HepG2 (cell line): Measurements from ENCODE around the gene AMN. TPM values are rescaled to one million over a fixed set of nuclear protein-coding genes. Genes with fewer than 3 reads are reported as not detected.

Experiments
- ATAC-seq: fragments of 200-7000 bp; cut with Tn5 transposase; 3 replicates; pipeline ENCODE4 v1.9.1; 2020; ENCODE audit warnings: mild to moderate bottlenecking, moderate library complexity
- BruUV-seq: library from RNA; stranded (reverse); fragments of 400-500 nt; replicated peaks from 2 replicates; lab custom pipeline; 2021; lab: Mats Ljungman, UMichigan
- CTCF ChIA-PET: fragments of 300-600 bp; formaldehyde crosslinking; extraction: SDS; loops from one replicate; lab custom pipeline; 2021; ENCODE audit warnings: low total read pairs, inconsistent platforms, low intra/inter-chr PET ratio; lab: Yijun Ruan, JAX
- POLR2A ChIA-PET: fragments of 350-600 bp; sonication (Branson Sonifier 250); formaldehyde crosslinking; loops from one replicate; lab custom pipeline; 2020; ENCODE audit warnings: antibody characterized with exemption, inconsistent platforms; lab: Yijun Ruan, JAX
- DNase-seq: peaks from one replicate; pipeline ENCODE4 v3.0.0-alpha.2; 2015; ENCODE audit warnings: low spot score
- FAIRE-seq: peaks from 3 replicates; lab custom pipeline; 2011; peaks lifted over from hg19 to GRCh38; lab: Jason Lieb, UNC
- H2AFZ ChIP-seq: one replicate; pipeline ENCODE4 v1.6.1; 2011; ENCODE audit warnings: low read length, inconsistent platforms
- H3K27ac ChIP-seq: fragments of 300-600 bp; 3 replicates; pipeline ENCODE4 v1.8.0; 2011; ENCODE audit warnings: mixed run types, mild to moderate bottlenecking, mixed read lengths, low read length, inconsistent platforms; ENCODE audit not compliant: insufficient read depth; ENCODE audit errors: extremely low read length
- H3K27me3 ChIP-seq, 2 experiments: fragments of 200-600 bp in 1 of 2; 2 replicates in 1 of 2; 3 replicates in 1 of 2; pipeline versions ENCODE4 v1.6.0 to v1.8.0; 2011; ENCODE audit warnings: low read length in 2 of 2, mild to moderate bottlenecking in 2 of 2, moderate library complexity in 2 of 2, inconsistent platforms in 1 of 2; ENCODE audit not compliant: insufficient read depth in 2 of 2, control insufficient read depth in 1 of 2
- H3K36me3 ChIP-seq, 2 experiments: fragments of 200-600 bp in 1 of 2; replicated peaks in 1 of 2; 2 replicates in 1 of 2; 3 replicates in 1 of 2; pipeline versions ENCODE4 v1.5.1 to v1.8.0; 2011; ENCODE audit warnings: low read length in 2 of 2, inconsistent platforms in 1 of 2; ENCODE audit not compliant: insufficient read depth in 2 of 2, control insufficient read depth in 1 of 2
- H3K4me1 ChIP-seq: 2 replicates; pipeline ENCODE4 v1.5.1; 2012; ENCODE audit warnings: low read length, inconsistent platforms; ENCODE audit not compliant: insufficient read depth
- H3K4me2 ChIP-seq: 2 replicates; pipeline ENCODE4 v1.6.0; 2011; ENCODE audit warnings: low read depth, low read length, inconsistent platforms
- H3K4me3 ChIP-seq, 3 experiments: fragments of 200-600 bp in 1 of 3; sonication (generic), shearing (Covaris generic) in 1 of 3; replicated peaks in 1 of 3; 2 replicates each; pipeline ENCODE4 v1.5.1; 2011 to 2016; ENCODE audit warnings: low read length in 3 of 3, inconsistent platforms in 2 of 3, low read depth in 2 of 3, mild to moderate bottlenecking in 2 of 3, control low read depth in 1 of 3, mixed read lengths in 1 of 3; ENCODE audit not compliant: insufficient read depth in 1 of 3
- H3K79me2 ChIP-seq: one replicate; pipeline ENCODE4 v1.6.1; 2011; ENCODE audit warnings: low read length, inconsistent platforms; ENCODE audit not compliant: insufficient read depth
- H3K9ac ChIP-seq: 2 replicates; pipeline ENCODE4 v1.6.0; 2011; ENCODE audit warnings: mild to moderate bottlenecking, low read depth, low read length, inconsistent platforms; ENCODE audit not compliant: insufficient read depth
- H3K9me3 ChIP-seq: 2 replicates; pipeline ENCODE4 v1.5.1; 2012; ENCODE audit warnings: mild to moderate bottlenecking, low read length
- H4K20me1 ChIP-seq: 2 replicates; pipeline ENCODE4 v1.6.0; 2011; ENCODE audit warnings: inconsistent platforms, mild to moderate bottlenecking, low read length, moderate library complexity; ENCODE audit not compliant: insufficient read depth
- MXD1 ChIP-seq: sonication (generic); formaldehyde crosslinking; IDR thresholded peaks from 2 replicates; pipeline ENCODE4 v1.4.0; 2020; ENCODE audit warnings: mild to moderate bottlenecking, missing genetic modification reagents
- PLSCR1 ChIP-seq: sonication (generic); formaldehyde crosslinking; IDR thresholded peaks from 2 replicates; pipeline ENCODE4 v1.5.0; 2020; ENCODE audit warnings: missing genetic modification reagents, mild to moderate bottlenecking, borderline replicate concordance
- THYN1 ChIP-seq: sonication (generic); formaldehyde crosslinking; IDR thresholded peaks from 2 replicates; pipeline ENCODE4 v1.8.1; 2023; ENCODE audit warnings: low read depth, mild to moderate bottlenecking, moderate library complexity, missing genetic modification reagents, borderline replicate concordance
- ZNF619 ChIP-seq: sonication (generic); formaldehyde crosslinking; IDR thresholded peaks from 2 replicates; pipeline ENCODE4 v1.4.0; 2020; ENCODE audit warnings: mild to moderate bottlenecking, missing genetic modification reagents
- ZZZ3 ChIP-seq: sonication (generic); formaldehyde crosslinking; IDR thresholded peaks from 2 replicates; pipeline ENCODE4 v1.4.0; 2020; ENCODE audit warnings: missing genetic modification reagents, mild to moderate bottlenecking, borderline replicate concordance
- WGBS: methylation state at CpG from one replicate; pipeline ENCODE4 v1.1.6; 2017; ENCODE audit warnings: low lambda C conversion rate; 5-methylcytosine and 5-hydroxymethylcytosine counted together
- in situ Hi-C: cut with HindIII; loops from 2 replicates; pipeline ENCODE4 v1.10.0; 2017; ENCODE audit warnings: low pct_unique_long_range_greater_than_20kb; ENCODE audit not compliant: extremely low pct_ligation_motif_present
- intact Hi-C: fragments of 100-400 bp; cut with micrococcal nuclease; formaldehyde crosslinking; loops from one replicate; pipeline ENCODE4 v1.10.0; 2022; ENCODE audit not compliant: unreplicated experiment
- polyA plus RNA-seq, 8 experiments: library from polyadenylated mRNA; depleted of rRNA in 3 of 8; stranded (reverse) in 7 of 8; unstranded in 1 of 8; fragments of >200 nt; fragmentation: Illumina TruSeq in 4 of 8; extraction: Trizol in 4 of 8; gene quantifications; 2 replicates each; pipeline versions ENCODE4 v1.2.1 to v1.2.3, GENCODE V29; 2011 to 2016; ENCODE audit warnings: low read depth in 4 of 8, missing spikeins in 1 of 8, mixed read lengths in 1 of 8; ENCODE audit not compliant: insufficient read depth in 1 of 8
- total RNA-seq, 5 experiments: library from RNA; depleted of rRNA; stranded (reverse); fragments of >200 nt; fragmentation: Illumina TruSeq; extraction: Trizol; gene quantifications; 2 replicates each; pipeline ENCODE4 v1.2.3, GENCODE V29; 2016; ENCODE audit warnings: low read depth in 1 of 5

AMN gene
- total and polyA plus RNA-seq, 2 of the 13 experiments (the other 11 are each of a cell fraction or from before 2014, with no cell fraction given) = 9.8 to 33.1 TPM

- intact Hi-C loops (no loop called here), in situ Hi-C loops (no loop called here)
- ChIA-PET POLR2A (interaction anchor here (0.7 kb wide), 1 partner anchor 252 kb away, joined by 3 read pairs; no protein-coding TSS in a partner anchor), CTCF (no interaction called here)
- no peak overlapping the region for H3K4me2 ChIP-seq
- TF ChIP-seq MXD1 = no peak
- TF ChIP-seq ZNF619 (CRISPR knock-in tag) = no peak
- TF ChIP-seq THYN1 = no peak
- no peak for TF ChIP-seq PLSCR1 (CRISPR knock-in tag)
- TF ChIP-seq ZZZ3 (CRISPR knock-in tag) = no peak
- no peaks in the 10 kb centered on the region for H3K9me3 ChIP-seq
- H3K79me2 ChIP-seq = no peaks in the 10 kb centered on the region
- H3K27me3 ChIP-seq = no peaks in the 10 kb centered on the region
- no peak for ATAC-seq
- H3K9ac ChIP-seq = no peak overlapping the region
- H2AFZ ChIP-seq = no peak overlapping the region
- no peak overlapping the region for H3K27ac ChIP-seq
- FAIRE-seq = no peak
- no TSS peak for BruUV-seq
- no peak for DNase-seq
- peaks cover 9% of the 10 kb centered on the region; the same call in 1 of the 2 replicates for H3K4me1 ChIP-seq
- no peaks in the 10 kb centered on the region for H4K20me1 ChIP-seq
- WGBS = 96% methylated on average over 4 of the region's 4 CpGs
- no peak overlapping the region for H3K4me3 ChIP-seq
- peaks cover 0 to 5% of the 10 kb centered on the region in 2 experiments; a peak in 2 of 5 replicates for H3K36me3 ChIP-seq
Measured at GRCh38 chr14:102935756-102936155, 13.3 kb downstream of the AMN start.
